WERI-Rb-1 (cell line): ENCODE results near the gene PILRA.
A peak's percentile ranks its signal among the peaks of the same experiment; 100 is the strongest.

Experiments
- DNase-seq: peaks from one replicate; pipeline ENCODE4 v3.0.0-alpha.2; 2020
- H3K27ac ChIP-seq: fragments of 250-450 bp; sonication (Bioruptor Pico); 2 replicates; pipeline ENCODE4 v1.5.1; 2020; ENCODE audit warnings: mild to moderate bottlenecking, moderate library complexity
- H3K27me3 ChIP-seq: fragments of 250-450 bp; sonication (Bioruptor Pico); 2 replicates; pipeline ENCODE4 v1.5.1; 2021; ENCODE audit warnings: mild to moderate bottlenecking, low read depth, moderate library complexity; ENCODE audit not compliant: insufficient read depth, severe bottlenecking
- H3K36me3 ChIP-seq: fragments of 250-450 bp; sonication (Bioruptor Pico); 2 replicates; pipeline ENCODE4 v1.5.1; 2020; ENCODE audit warnings: mild to moderate bottlenecking, moderate library complexity
- H3K4me3 ChIP-seq: 2 replicates; pipeline ENCODE4 v1.5.1; 2011; ENCODE audit warnings: low read depth, mild to moderate bottlenecking, control low read depth, low read length
- H3K9me3 ChIP-seq: fragments of 250-450 bp; sonication (Bioruptor Pico); 2 replicates; pipeline ENCODE4 v1.5.1; 2021; ENCODE audit warnings: mild to moderate bottlenecking, moderate library complexity; ENCODE audit not compliant: severe bottlenecking
- TF ChIP-seq, protein P1 (sequence below): IDR thresholded peaks from 2 replicates; pipeline ENCODE4 v1.5.1; 2011; ENCODE audit warnings: low read depth, mild to moderate bottlenecking, control low read depth, inconsistent platforms, low read length

The PILRA gene

DNA sequence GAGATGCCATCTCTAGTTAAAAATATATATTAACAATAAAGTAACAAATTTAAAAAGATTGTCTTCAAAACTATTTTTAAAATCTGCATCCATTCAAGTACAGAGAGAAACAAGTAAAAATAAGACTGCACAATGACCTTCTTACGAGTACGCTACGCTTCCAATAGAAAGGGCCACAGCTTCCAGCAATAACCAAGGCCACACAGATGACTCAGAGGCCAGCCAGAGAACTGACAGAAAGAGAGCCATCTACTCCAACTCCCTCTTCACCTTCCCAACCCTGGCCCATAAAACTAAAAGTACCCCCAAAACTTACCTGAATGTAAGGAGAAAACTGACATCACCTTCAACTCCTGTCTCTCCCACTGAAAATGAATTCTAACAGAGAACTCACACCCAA, 26.8 kb downstream of the PILRA start:
- TF ChIP-seq, protein P1, sequence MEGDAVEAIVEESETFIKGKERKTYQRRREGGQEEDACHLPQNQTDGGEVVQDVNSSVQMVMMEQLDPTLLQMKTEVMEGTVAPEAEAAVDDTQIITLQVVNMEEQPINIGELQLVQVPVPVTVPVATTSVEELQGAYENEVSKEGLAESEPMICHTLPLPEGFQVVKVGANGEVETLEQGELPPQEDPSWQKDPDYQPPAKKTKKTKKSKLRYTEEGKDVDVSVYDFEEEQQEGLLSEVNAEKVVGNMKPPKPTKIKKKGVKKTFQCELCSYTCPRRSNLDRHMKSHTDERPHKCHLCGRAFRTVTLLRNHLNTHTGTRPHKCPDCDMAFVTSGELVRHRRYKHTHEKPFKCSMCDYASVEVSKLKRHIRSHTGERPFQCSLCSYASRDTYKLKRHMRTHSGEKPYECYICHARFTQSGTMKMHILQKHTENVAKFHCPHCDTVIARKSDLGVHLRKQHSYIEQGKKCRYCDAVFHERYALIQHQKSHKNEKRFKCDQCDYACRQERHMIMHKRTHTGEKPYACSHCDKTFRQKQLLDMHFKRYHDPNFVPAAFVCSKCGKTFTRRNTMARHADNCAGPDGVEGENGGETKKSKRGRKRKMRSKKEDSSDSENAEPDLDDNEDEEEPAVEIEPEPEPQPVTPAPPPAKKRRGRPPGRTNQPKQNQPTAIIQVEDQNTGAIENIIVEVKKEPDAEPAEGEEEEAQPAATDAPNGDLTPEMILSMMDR, result no peak
- Histone ChIP-seq H3K36me3 (no peaks in the 10 kb centered on the region), H3K27me3 (no peaks in the 10 kb centered on the region), H3K9me3 (no peaks in the 10 kb centered on the region), H3K27ac (no peak overlapping the region), H3K4me3 (no peak overlapping the region)
- DNase-seq, result no peak

- Histone ChIP-seq H3K27ac (no peak overlapping the region), H3K9me3 (no peaks in the 10 kb centered on the region), H3K27me3 (no peaks in the 10 kb centered on the region), H3K36me3 (no peaks in the 10 kb centered on the region), H3K4me3 (no peak overlapping the region)
- peak; percentile 63 for DNase-seq
- TF ChIP-seq, protein P1, result peak; percentile 58
Observed at GRCh38 chr7:100400656-100401055, 27.4 kb downstream of the PILRA start.

- H3K9me3 ChIP-seq, result no peaks in the 10 kb centered on the region
- no peak overlapping the region for H3K27ac ChIP-seq
- H3K36me3 ChIP-seq, result no peaks in the 10 kb centered on the region
- TF ChIP-seq, protein P1, result no peak
- peak; percentile 39 for DNase-seq
- no peak overlapping the region for H3K4me3 ChIP-seq
- no peaks in the 10 kb centered on the region for H3K27me3 ChIP-seq
Observed at GRCh38 chr7:100401811-100402210, 28.5 kb downstream of the PILRA start.

- Histone ChIP-seq H3K9me3 (no peaks in the 10 kb centered on the region), H3K4me3 (no peak overlapping the region), H3K36me3 (no peaks in the 10 kb centered on the region), H3K27ac (no peak overlapping the region), H3K27me3 (no peaks in the 10 kb centered on the region)
- TF ChIP-seq, protein P1, result no peak
- no peak for DNase-seq
Observed at GRCh38 chr7:100402241-100402640, 29.0 kb downstream of the PILRA start.

- Histone ChIP-seq H3K4me3 (no peak overlapping the region), H3K27me3 (no peaks in the 10 kb centered on the region)
- no peak for DNase-seq
Observed at GRCh38 chr7:100406767-100407166, 33.5 kb downstream of the PILRA start.

More at GRCh38 chr7:100406767-100407166, 33.5 kb downstream of the PILRA start:
- H3K27ac ChIP-seq, result no peak overlapping the region
- no peaks in the 10 kb centered on the region for H3K9me3 ChIP-seq
- TF ChIP-seq, protein P1, result no peak
- no peaks in the 10 kb centered on the region for H3K36me3 ChIP-seq
